DOHH2 (cell line): ENCODE data around the gene PLSCR4.

Source experiments
- H3F3A ChIP-seq: fragments of 200-600 bp; sonication (generic), shearing (Covaris generic); 2 replicates; pipeline ENCODE4 v1.6.0; 2016; ENCODE audit warnings: antibody characterized with exemption, mild to moderate bottlenecking; ENCODE audit not compliant: control insufficient read depth, insufficient read depth
- H3K27ac ChIP-seq: fragments of 200-600 bp; sonication (generic); 2 replicates; pipeline ENCODE4 v1.5.1; 2014; ENCODE audit warnings: low read depth, mild to moderate bottlenecking, low read length, moderate library complexity
- H3K27me3 ChIP-seq: fragments of 200-600 bp; sonication (generic); 2 replicates; pipeline ENCODE4 v1.6.1; 2014; ENCODE audit warnings: mild to moderate bottlenecking, low read length, mixed read lengths; ENCODE audit not compliant: control insufficient read depth
- H3K36me3 ChIP-seq: fragments of 200-600 bp; sonication (generic); 2 replicates; pipeline ENCODE4 v1.6.1; 2014; ENCODE audit warnings: mild to moderate bottlenecking, low read length, moderate library complexity, mixed read lengths; ENCODE audit not compliant: control insufficient read depth
- H3K4me1 ChIP-seq: fragments of 200-600 bp; sonication (generic); 2 replicates; pipeline ENCODE4 v1.6.1; 2014; ENCODE audit warnings: mild to moderate bottlenecking, low read length, mixed read lengths; ENCODE audit not compliant: control insufficient read depth
- H3K4me2 ChIP-seq: fragments of 200-600 bp; sonication (generic); 2 replicates; pipeline ENCODE4 v1.6.0; 2014; ENCODE audit warnings: mild to moderate bottlenecking, low read length, moderate library complexity
- H3K4me3 ChIP-seq: fragments of 200-600 bp; sonication (generic); 2 replicates; pipeline ENCODE4 v1.5.1; 2014; ENCODE audit warnings: mild to moderate bottlenecking, low read length, mixed read lengths
- H3K79me2 ChIP-seq: fragments of 200-600 bp; sonication (generic); 2 replicates; pipeline ENCODE4 v1.6.1; 2014; ENCODE audit warnings: mild to moderate bottlenecking, low read length, mixed read lengths; ENCODE audit not compliant: control insufficient read depth
- H3K9me2 ChIP-seq: fragments of 200-600 bp; sonication (generic); replicated peaks from 2 replicates; pipeline ENCODE4 v1.6.1; 2014; ENCODE audit warnings: mild to moderate bottlenecking, low read length, mixed read lengths; ENCODE audit not compliant: control insufficient read depth
- H3K9me3 ChIP-seq: fragments of 200-600 bp; sonication (generic); 2 replicates; pipeline ENCODE4 v1.6.1; 2014; ENCODE audit warnings: antibody characterized with exemption, low read length, mixed read lengths; ENCODE audit not compliant: control insufficient read depth, insufficient read depth
- H4K20me1 ChIP-seq: fragments of 200-600 bp; sonication (generic); 2 replicates; pipeline ENCODE4 v1.6.0; 2014; ENCODE audit warnings: low read depth, mild to moderate bottlenecking, antibody characterized with exemption, low read length, moderate library complexity; ENCODE audit not compliant: control insufficient read depth, insufficient read depth
- CTCF ChIP-seq: fragments of 200-600 bp; sonication (generic); IDR thresholded peaks from one replicate; pipeline ENCODE4 v1.5.1; 2014; ENCODE audit warnings: antibody characterized with exemption, mild to moderate bottlenecking, low read depth, low read length; ENCODE audit not compliant: poor library complexity, severe bottlenecking
- EZH2phosphoT487 ChIP-seq: fragments of 200-600 bp; sonication (generic); IDR thresholded peaks from 2 replicates; pipeline ENCODE4 v1.6.1; 2017; ENCODE audit warnings: borderline replicate concordance, mild to moderate bottlenecking, antibody characterized with exemption, low read length, moderate library complexity, mixed read lengths

PLSCR4 gene

GRCh38 chr3:146164506-146164905, 86.4 kb downstream of the PLSCR4 start:
- H3K27me3 ChIP-seq: no peaks in the 10 kb centered on the region
- no peak for TF ChIP-seq CTCF
- TF ChIP-seq EZH2phosphoT487: no peak
- H3K9me3 ChIP-seq: no peaks in the 10 kb centered on the region
- H4K20me1 ChIP-seq: no peaks in the 10 kb centered on the region
- H3K36me3 ChIP-seq: no peaks in the 10 kb centered on the region
- H3K27ac ChIP-seq: no peak overlapping the region
- H3K4me3 ChIP-seq: no peak overlapping the region
- H3F3A ChIP-seq: no peaks in the 10 kb centered on the region
- H3K4me2 ChIP-seq: no peak overlapping the region
- no peaks in the 10 kb centered on the region for H3K4me1 ChIP-seq
- no peaks in the 10 kb centered on the region for H3K79me2 ChIP-seq
- H3K9me2 ChIP-seq: no peaks in the 10 kb centered on the region

GRCh38 chr3:146164071-146164470, 86.8 kb downstream of the PLSCR4 start:
- no peak overlapping the region for H3K4me2 ChIP-seq

GRCh38 chr3:146163584-146163983, 87.3 kb downstream of the PLSCR4 start:
- H3K9me2 ChIP-seq: no peaks in the 10 kb centered on the region
- H3K9me3 ChIP-seq: no peaks in the 10 kb centered on the region
- H3K4me3 ChIP-seq: no peak overlapping the region
- H4K20me1 ChIP-seq: no peaks in the 10 kb centered on the region
- no peak overlapping the region for H3K27ac ChIP-seq
- H3K27me3 ChIP-seq: no peaks in the 10 kb centered on the region
- no peaks in the 10 kb centered on the region for H3F3A ChIP-seq
- no peaks in the 10 kb centered on the region for H3K79me2 ChIP-seq
- H3K4me1 ChIP-seq: no peaks in the 10 kb centered on the region
- no peaks in the 10 kb centered on the region for H3K36me3 ChIP-seq
- no peak overlapping the region for H3K4me2 ChIP-seq
- TF ChIP-seq EZH2phosphoT487: no peak

More at GRCh38 chr3:146164071-146164470, 86.8 kb downstream of the PLSCR4 start:
- no peaks in the 10 kb centered on the region for H3K79me2 ChIP-seq
- no peaks in the 10 kb centered on the region for H3K27me3 ChIP-seq
- no peak for TF ChIP-seq EZH2phosphoT487
- no peak for TF ChIP-seq CTCF
- no peaks in the 10 kb centered on the region for H3F3A ChIP-seq
- no peak overlapping the region for H3K27ac ChIP-seq
- no peaks in the 10 kb centered on the region for H3K9me3 ChIP-seq
- H4K20me1 ChIP-seq: no peaks in the 10 kb centered on the region
- no peaks in the 10 kb centered on the region for H3K4me1 ChIP-seq
- H3K4me3 ChIP-seq: no peak overlapping the region
- H3K36me3 ChIP-seq: no peaks in the 10 kb centered on the region
- H3K9me2 ChIP-seq: no peaks in the 10 kb centered on the region

GRCh38 chr3:146162561-146162960, 88.3 kb downstream of the PLSCR4 start:
- H3K4me3 ChIP-seq: no peak overlapping the region
- TF ChIP-seq CTCF: no peak
- TF ChIP-seq EZH2phosphoT487: no peak
- no peaks in the 10 kb centered on the region for H3K9me3 ChIP-seq
- no peaks in the 10 kb centered on the region for H3K36me3 ChIP-seq
- no peak overlapping the region for H3K4me2 ChIP-seq
- H3K27me3 ChIP-seq: no peaks in the 10 kb centered on the region
- no peaks in the 10 kb centered on the region for H3F3A ChIP-seq
- no peaks in the 10 kb centered on the region for H3K4me1 ChIP-seq
- H4K20me1 ChIP-seq: no peaks in the 10 kb centered on the region
- no peak overlapping the region for H3K27ac ChIP-seq
- H3K9me2 ChIP-seq: no peaks in the 10 kb centered on the region
- no peaks in the 10 kb centered on the region for H3K79me2 ChIP-seq
